NCI-H524 treated with DMSO at 0.1 percent for 48 hours (cell line): Measurements from ENCODE around the gene TDRD3.
"Not testable (repeated sequence)": the region's sequence is repeated elsewhere in the genome, so short reads cannot be mapped to it uniquely, and the experiment has no call there.

ENCODE experiments used
- DNase-seq: peaks from one replicate; lab custom pipeline; 2025; lab: John Stamatoyannopoulos, UW

TDRD3 gene

DNA sequence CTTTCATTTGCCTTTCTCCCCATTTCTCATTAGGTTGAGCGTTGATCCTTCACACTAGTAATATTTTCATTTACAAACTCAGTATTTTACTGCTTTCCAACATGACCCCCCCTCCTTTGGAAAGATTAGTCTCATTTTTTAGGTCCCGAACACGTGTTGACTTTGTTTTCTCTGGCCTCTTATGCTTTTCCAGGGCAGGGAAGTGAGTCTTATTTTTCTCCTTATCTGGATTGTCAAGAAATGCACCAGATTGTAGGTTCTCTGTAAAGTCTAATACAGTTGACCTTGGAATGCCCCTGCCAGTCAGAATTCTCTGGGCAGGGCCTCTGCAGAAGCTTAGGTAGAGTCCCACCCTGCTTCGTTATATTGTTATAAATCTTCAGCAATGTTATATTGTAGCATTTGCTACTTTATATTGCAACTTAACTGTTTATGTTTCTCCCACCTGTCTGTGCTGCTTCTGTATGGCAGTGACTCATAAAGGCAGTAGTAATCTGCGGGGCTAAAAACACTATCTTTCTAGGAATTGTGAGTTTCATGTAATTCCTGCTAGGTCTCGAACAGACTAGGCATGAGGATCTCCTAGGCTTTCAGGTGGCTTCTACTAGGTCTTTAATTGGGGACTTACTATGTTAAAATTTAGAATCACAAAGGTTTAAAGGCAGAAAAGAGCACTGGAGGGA, 2.0 kb downstream of the TDRD3 start:
- DNase-seq, result no peak

GRCh38 chr13:60402022-60402421, 5.0 kb downstream of the TDRD3 start:
- DNase-seq, result no peak

DNA sequence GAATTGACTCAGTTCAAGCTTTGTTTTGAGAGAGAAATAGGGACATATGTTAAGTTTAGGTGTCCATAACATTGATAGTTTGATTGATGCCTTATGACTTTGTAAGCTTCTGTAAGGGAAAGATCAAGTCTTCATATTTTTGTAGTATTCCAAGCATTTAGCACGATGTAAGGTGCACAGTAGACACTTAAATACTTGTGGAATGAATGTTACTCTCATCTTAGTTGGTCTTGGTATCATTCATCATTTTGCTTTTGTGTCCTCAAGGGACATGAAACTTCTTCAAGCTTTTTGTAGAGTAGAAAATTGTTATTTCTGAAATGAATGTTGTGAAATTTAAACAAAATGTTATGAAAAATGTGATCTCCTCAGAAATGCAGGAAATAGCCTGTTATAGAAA, 10.1 kb downstream of the TDRD3 start:
- no peak for DNase-seq

- DNase-seq, result not testable (repeated sequence)
Measured at GRCh38 chr13:60407852-60408251, 10.8 kb downstream of the TDRD3 start.

GRCh38 chr13:60409574-60410292, 12.7 kb downstream of the TDRD3 start:
- not testable (repeated sequence) for DNase-seq

DNA sequence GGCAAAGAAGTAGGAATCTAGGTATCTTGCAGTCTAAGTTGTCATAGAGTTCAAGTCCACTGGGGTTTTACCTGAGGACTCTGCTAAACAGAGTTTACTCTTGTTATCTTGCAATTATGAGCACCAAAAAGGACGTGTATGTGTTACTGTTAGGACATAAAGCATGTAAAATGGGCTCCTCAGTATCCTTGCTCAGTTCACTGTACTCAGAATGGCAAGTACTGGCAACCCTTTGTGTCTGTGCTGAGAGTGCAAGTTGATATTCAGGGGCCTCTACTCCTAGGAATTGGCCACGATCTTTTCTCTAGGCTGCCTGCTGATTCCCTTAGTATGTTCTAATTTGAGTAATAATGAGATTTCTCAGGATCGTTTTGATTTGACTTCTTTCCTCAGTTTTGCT, 13.3 kb downstream of the TDRD3 start:
- DNase-seq, result no peak

DNA sequence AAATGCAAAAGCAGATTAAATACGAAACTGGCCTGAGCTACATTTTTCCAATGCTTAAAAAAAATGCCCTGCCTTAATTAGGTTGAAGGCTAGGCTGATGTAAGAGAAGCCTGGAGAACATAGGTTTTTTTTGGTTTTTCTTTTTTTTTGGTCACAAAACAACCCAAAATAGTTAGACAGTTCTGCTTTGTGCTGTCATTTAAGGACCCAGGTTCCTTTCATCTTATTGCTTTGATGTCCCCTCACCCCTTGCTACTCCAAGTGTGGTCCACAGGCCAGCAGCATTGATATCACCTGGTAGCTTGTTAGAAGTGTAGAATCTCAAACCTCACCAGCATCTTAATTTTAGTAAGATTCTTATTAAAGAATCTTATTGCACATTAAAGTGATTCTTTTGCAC, 14.4 kb downstream of the TDRD3 start:
- no peak for DNase-seq

DNA sequence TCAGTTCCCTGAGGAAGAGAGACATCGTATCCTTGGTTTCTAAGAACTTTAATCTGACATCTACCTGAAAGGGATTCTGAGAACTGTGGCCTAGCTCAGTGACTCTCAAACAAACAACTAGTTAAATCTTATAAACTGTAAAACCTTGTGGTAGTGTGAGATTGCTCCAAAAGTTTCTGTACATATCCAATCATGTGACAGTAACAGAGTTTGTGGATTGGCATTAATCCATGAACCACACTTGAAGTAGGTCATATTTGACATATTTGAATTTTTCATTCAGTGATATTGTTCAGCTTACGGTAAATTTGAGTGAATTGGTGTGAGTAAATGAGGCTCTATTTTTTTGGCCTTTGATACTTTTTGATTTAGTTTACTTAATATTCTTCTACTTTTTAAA, 15.0 kb downstream of the TDRD3 start:
- no peak for DNase-seq

GRCh38 chr13:60412909-60413616, 16.0 kb downstream of the TDRD3 start:
- no peak for DNase-seq

- DNase-seq, result no peak
Measured at GRCh38 chr13:60414177-60414576, 17.2 kb downstream of the TDRD3 start.

- no peak for DNase-seq
Measured at GRCh38 chr13:60417734-60418133, 20.7 kb downstream of the TDRD3 start.

GRCh38 chr13:60418954-60419353, 21.9 kb downstream of the TDRD3 start:
- no peak for DNase-seq

DNA sequence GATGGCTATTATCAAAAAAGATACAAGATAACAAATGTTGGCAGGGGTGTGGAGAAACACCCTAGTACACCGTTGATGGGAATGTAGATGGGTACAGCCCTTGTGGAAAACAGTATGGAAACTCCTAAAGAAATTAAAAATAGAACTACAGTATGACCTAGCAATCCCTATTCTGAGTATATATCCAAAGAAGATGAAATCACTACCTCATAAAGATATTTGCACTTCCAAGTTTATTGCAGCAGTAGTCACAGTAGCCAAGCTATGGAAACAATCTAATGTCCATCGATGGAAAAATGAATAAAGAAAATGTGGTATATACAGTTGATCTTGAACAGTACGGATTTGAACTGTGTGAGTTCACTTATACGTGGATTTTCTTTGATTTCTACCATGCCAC, 28.3 kb downstream of the TDRD3 start:
- no peak for DNase-seq

DNA sequence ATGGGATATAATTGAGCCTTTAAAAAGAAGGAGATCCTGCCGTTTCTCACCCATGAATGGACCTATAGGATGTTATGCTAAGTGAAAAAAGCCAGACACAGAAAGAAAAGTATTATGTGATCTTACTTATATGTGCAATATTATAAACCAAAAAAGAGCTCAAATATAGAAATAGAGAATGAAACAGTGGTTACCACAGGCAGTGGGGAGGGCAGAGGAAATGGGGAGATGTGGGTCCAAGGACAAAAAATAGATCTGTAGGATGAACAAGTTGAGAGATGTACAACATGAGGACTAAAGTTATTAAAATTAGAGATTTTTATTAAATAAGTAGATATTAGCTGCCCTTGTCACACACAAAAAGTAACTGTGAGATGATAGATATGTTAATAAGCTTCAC, 29.1 kb downstream of the TDRD3 start:
- no peak for DNase-seq

DNA sequence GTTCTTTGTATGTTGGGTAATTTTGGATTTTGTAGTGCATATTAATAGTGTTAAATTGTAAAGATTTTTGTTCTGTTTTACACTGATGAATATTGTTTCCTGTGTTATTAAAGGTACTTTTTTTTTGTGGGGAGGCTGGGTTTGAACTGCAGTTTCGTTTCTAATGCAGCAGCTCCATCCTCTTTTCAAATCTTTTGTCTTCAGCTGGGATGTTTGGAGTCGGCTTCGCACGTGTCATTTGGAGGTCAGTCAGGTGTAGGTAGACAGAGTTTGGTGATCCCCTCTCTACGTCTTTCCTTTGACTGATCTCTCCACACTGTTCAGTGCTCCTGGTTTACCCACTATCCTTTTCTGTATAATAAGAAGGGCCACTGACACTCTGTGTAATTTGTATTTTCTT, 30.3 kb downstream of the TDRD3 start:
- DNase-seq, result no peak

- no peak for DNase-seq
Measured at GRCh38 chr13:60431108-60431700, 34.2 kb downstream of the TDRD3 start.

DNA sequence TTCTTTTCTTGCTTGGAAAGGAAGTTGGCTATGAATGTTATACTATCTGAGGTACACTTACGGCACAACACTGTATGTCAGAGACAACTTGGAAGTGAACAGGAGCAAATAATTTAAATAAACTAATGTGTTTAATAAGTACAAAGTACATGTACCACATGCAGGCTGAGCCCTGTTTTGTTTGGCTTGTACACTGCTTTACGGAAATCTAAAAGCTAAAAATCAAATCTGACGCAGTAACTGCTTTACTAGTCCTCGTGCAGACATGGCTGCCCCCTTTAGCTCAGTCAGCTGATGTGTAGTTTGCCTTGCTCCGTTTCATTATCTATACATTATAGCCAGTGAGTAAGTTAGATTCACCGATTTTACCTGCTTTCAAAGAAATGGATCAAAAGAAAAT, 36.5 kb downstream of the TDRD3 start:
- no peak for DNase-seq

DNA sequence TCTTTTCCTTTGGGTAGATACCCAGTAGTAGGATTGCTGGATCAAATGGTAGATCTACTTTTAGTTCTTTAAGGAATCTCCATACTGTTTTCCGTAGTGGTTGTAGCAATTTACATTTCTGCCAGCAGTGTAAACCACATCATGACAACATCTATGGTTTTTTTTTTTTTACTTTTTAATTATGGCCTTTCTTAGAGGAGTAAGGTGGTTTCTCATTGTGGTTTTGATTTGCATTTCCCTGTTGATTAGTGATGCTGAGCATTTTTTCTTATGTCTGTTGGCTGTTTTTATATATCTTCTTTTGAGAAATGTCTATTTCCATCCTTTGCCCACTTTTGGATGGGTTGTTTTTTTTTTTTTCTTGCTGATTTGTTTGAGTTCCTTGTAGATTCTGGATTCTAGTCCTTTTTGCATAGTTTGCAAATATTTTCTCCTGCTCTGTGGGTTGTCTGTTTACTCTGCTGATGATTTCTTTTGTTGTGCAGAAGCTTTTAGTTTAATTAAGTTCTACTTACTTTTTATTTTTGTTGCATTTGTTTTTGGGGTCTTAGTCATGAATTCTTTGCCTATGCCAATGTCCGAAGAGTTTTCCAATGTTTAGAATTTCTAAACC, 38.8 kb downstream of the TDRD3 start:
- DNase-seq, result no peak

GRCh38 chr13:60439201-60439600, 42.2 kb downstream of the TDRD3 start:
- DNase-seq, result no peak

- DNase-seq, result no peak
Measured at GRCh38 chr13:60441761-60442160, 44.7 kb downstream of the TDRD3 start.

- DNase-seq, result no peak
Measured at GRCh38 chr13:60448907-60449510, 52.0 kb downstream of the TDRD3 start.

DNA sequence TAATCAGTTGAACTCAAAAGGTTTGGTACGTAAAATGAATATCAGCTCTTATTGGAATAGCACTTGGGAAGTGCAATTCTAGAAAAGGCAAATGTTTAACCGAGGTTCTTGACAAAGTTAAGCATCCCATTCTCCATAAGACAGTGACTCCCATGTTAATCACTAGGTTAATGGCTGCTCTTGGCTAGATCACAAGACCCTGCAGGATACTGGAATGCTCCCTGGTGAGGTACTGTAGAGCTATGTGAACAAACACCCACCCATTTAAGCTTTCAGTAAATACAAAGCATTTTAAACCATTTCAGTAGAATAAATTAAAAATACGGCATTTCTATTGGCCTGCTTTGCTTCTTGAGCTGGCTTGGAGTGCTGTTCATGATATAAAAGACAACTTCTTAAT, 56.5 kb downstream of the TDRD3 start:
- DNase-seq, result no peak
